ENCODE results near the gene DCP2. TPM values are rescaled to one million over a fixed set of nuclear protein-coding genes. Genes with fewer than 3 reads are reported as not detected.

Gene DCP2
- total RNA-seq, 2 experiments from 2014 or later, result 88.9 to 91.0 TPM

DNA sequence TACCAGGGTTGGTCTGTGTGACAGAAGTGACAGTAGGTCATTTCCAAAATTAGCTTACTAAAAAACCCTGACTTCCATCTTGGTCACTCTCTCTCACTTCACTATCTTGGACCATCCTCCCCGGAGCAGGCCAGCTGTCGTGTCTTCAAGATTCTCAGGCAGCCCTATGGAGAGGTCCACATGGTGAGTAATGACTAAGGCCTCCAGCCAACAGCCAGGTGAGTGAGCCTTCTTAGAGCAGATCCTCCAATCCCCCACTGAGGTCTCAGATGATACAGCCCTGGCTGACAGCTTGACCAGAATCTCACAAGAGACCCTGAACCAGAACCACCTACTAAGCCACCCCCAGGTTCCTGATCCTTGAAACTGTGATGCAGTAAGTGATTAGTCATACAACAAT lies 92.0 kb downstream of the DCP2 start:
- no peaks in the 10 kb centered on the region for H3K27me3 Mint-ChIP-seq
- H3K36me3 Mint-ChIP-seq (ENCODE audit: low read depth), result peaks cover 3% of the 10 kb centered on the region
- no peaks in the 10 kb centered on the region for H3K9me3 Mint-ChIP-seq
- ATAC-seq (no peak), DNase-seq (no peak)
- no peak overlapping the region for H3K4me3 Mint-ChIP-seq
- no peak overlapping the region for H3K27ac Mint-ChIP-seq
- peaks cover 44% of the 10 kb centered on the region for H3K4me1 Mint-ChIP-seq (ENCODE audit: low read depth)
- intact Hi-C loops (cut with micrococcal nuclease), result no loop called here
- CTCF ChIA-PET, result interaction anchor here (0.9 kb wide), 1 partner anchor 72 kb away, joined by 4 read pairs; no protein-coding TSS in a partner anchor
- POLR2A ChIA-PET, result no interaction called here
- TF ChIP-seq, protein P1, sequence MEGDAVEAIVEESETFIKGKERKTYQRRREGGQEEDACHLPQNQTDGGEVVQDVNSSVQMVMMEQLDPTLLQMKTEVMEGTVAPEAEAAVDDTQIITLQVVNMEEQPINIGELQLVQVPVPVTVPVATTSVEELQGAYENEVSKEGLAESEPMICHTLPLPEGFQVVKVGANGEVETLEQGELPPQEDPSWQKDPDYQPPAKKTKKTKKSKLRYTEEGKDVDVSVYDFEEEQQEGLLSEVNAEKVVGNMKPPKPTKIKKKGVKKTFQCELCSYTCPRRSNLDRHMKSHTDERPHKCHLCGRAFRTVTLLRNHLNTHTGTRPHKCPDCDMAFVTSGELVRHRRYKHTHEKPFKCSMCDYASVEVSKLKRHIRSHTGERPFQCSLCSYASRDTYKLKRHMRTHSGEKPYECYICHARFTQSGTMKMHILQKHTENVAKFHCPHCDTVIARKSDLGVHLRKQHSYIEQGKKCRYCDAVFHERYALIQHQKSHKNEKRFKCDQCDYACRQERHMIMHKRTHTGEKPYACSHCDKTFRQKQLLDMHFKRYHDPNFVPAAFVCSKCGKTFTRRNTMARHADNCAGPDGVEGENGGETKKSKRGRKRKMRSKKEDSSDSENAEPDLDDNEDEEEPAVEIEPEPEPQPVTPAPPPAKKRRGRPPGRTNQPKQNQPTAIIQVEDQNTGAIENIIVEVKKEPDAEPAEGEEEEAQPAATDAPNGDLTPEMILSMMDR (IDR thresholded peaks at IDR 0.05), result no peak

Other genes starting within 250 kb of the DCP2 start
- gene APC, start 238.9 kb upstream of the DCP2 start, total RNA-seq, result 10 to 100 TPM; 18.7 to 19.0 TPM
- gene SRP19, start 115.5 kb upstream of the DCP2 start, total RNA-seq, result 10 to 100 TPM; 45.6 to 47.0 TPM
- 10 to 100 TPM; 38.0 to 40.6 TPM for gene REEP5, start 54.6 kb upstream of the DCP2 start, total RNA-seq